ENCODE measurements around the gene C2CD2.

C2CD2 gene

GRCh38 chr21:41880153-41880552 lies 73.7 kb downstream of the C2CD2 start:
- no peak for DNase-seq
- in situ Hi-C loops (cut with HindIII; ENCODE audit: low pct_ligation_motif_present, low pct_unique_long_range_greater_than_20kb, low sequenced_read_pairs), result no loop called here

- DNase-seq, result peak; percentile 69
- in situ Hi-C loops (cut with HindIII; ENCODE audit: low pct_ligation_motif_present, low pct_unique_long_range_greater_than_20kb, low sequenced_read_pairs), result no loop called here
Measured at GRCh38 chr21:41879190-41879998, 74.4 kb downstream of the C2CD2 start, which contains the start of gene PRDM15. PRDM15 (minus strand) TSS chr21:41879344; CDS start chr21:41860363, 18,981 bp downstream.

DNA sequence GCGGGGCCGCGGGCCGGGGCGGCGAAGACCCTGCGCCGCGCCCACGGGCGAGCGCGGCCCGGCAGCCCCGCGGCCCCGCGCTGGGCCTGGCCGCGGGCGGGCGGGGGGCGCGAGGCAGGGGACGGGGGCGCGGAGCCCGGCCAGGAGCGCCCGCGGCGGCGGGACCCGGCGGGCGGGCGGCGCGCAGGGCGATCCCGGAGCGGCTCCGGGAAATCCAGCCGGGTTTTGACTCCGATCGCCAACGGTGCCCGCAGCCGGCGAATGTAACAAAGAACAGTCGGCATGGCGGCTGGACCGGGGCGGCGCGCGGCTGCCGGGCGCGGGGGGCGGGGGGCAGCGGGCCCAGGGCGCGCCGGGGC lies 75.0 kb downstream of the C2CD2 start:
- peak; percentile 75 for DNase-seq

DNA sequence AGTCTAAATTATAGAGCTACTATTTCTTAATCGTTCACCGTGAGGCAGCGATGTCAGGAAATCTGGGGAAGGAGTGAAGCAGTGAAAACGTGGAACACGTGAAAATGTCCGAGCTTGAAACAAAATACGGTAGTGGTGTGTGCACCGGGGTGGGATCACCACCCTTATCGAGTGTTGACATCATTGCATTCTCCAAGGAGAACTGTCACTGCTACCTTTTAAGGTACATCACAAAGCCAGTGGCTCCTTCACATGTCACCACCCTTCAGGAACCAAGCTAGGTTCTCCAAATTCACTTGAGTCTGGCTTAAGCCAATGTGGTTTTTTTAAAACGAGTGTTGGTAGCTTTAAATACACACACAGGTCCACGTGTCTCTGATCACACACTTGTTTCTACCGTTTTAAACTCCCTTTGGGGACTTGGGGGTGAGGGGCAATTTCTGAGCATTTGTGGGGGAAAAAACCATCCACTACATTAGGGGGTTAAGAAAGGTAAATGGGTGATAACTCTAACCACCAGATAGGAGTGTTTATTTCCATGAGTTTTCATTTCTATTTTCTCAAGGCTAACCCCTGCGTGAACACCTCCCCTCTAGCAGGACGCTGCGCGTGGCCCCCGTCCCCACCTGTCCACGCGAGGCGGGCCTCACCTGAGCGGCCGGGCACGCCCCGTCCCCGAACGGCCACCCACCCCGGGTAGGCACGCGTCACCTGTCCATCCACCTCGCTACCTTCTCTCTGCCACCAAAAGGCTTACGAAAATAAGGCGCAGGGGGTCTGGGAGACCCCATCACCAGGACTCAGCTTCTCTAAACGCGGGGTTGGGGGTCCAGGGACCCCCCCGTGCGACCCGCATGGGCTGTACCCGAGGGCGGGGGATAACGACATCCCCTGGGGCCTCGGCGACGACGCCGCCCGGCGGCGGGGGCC lies 75.7 kb downstream of the C2CD2 start:
- in situ Hi-C loops (cut with HindIII; ENCODE audit: low pct_ligation_motif_present, low pct_unique_long_range_greater_than_20kb, low sequenced_read_pairs), result no loop called here
- DNase-seq, result no peak

More for the DNA sequence above, 75.0 kb downstream of the C2CD2 start:
- in situ Hi-C loops (cut with HindIII; ENCODE audit: low pct_ligation_motif_present, low pct_unique_long_range_greater_than_20kb, low sequenced_read_pairs), result no loop called here

GRCh38 chr21:41876928-41877652 lies 76.7 kb downstream of the C2CD2 start:
- in situ Hi-C loops (cut with HindIII; ENCODE audit: low pct_ligation_motif_present, low pct_unique_long_range_greater_than_20kb, low sequenced_read_pairs), result no loop called here
- no peak for DNase-seq

GRCh38 chr21:41876396-41876795 lies 77.4 kb downstream of the C2CD2 start:
- DNase-seq, result no peak
- in situ Hi-C loops (cut with HindIII; ENCODE audit: low pct_ligation_motif_present, low pct_unique_long_range_greater_than_20kb, low sequenced_read_pairs), result no loop called here

GRCh38 chr21:41875086-41875485 lies 78.7 kb downstream of the C2CD2 start:
- in situ Hi-C loops (cut with HindIII; ENCODE audit: low pct_ligation_motif_present, low pct_unique_long_range_greater_than_20kb, low sequenced_read_pairs), result no loop called here
- DNase-seq, result no peak

DNA sequence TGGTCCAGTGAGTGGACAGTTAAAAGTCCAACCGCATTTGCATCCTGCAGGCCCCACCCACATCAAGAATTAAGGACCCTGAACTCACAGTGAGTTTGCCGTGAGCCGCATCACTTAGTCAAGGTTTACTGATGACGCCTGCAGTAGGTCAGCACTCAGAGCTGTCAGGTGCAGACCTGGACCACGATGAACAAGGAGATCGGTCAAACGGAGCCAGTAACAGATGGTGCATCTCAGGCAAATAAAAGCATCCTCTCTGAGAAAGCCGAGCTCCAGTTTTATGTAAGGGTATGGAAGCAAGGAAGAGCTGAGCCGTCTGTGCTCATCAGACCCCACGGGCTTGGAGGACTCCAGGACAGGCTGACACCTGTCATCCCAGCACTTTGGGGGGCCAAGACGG lies 79.2 kb downstream of the C2CD2 start:
- in situ Hi-C loops (cut with HindIII; ENCODE audit: low pct_ligation_motif_present, low pct_unique_long_range_greater_than_20kb, low sequenced_read_pairs), result no loop called here
- DNase-seq, result no peak

DNA sequence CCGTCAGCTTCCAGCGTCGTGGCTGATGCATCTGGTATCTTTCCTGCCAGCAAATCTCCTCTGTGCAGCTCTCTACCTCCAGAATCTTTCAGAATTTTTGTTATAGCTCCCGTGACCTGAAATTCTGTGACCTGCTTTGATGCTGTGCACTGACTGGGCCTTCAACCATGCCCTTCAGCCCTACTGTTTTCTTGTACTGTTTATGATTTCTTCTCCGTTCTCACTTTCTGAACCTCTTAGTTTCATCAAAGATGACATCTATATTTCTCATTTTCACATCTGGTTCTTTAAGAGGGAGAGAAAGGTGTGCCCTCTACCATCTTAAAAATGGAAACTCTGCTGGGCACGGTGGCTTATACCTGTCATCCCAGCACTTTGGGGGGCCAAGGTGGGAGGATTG lies 80.4 kb downstream of the C2CD2 start:
- DNase-seq, result no peak
- in situ Hi-C loops (cut with HindIII; ENCODE audit: low pct_ligation_motif_present, low pct_unique_long_range_greater_than_20kb, low sequenced_read_pairs), result no loop called here

DNA sequence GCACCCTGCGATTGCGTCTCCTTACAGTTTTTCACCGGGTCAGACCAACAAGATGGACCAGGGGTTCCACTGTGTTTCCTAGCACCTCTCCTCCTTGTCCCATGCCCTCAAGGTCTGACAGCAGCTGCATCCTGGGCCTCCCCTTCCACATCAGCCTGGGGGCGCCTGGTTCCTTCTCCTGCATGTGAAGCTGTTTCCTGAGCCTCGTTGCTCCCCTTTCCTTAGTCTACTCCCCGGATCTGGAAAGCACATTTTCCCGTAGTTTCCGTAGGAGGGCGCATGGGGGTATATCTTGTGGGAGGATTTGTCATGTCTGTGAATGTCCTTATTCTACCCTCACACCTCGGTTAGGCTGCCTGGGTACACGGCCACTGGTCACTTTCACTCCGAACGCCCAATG lies 80.8 kb downstream of the C2CD2 start:
- DNase-seq, result no peak
- in situ Hi-C loops (cut with HindIII; ENCODE audit: low pct_ligation_motif_present, low pct_unique_long_range_greater_than_20kb, low sequenced_read_pairs), result no loop called here

- no peak for DNase-seq
- in situ Hi-C loops (cut with HindIII; ENCODE audit: low pct_ligation_motif_present, low pct_unique_long_range_greater_than_20kb, low sequenced_read_pairs), result no loop called here
Measured at GRCh38 chr21:41871293-41872030, 82.4 kb downstream of the C2CD2 start.

- no peak for DNase-seq
- in situ Hi-C loops (cut with HindIII; ENCODE audit: low pct_ligation_motif_present, low pct_unique_long_range_greater_than_20kb, low sequenced_read_pairs), result no loop called here
Measured at GRCh38 chr21:41869771-41870170, 84.0 kb downstream of the C2CD2 start.

- in situ Hi-C loops (cut with HindIII; ENCODE audit: low pct_ligation_motif_present, low pct_unique_long_range_greater_than_20kb, low sequenced_read_pairs), result no loop called here
- no peak for DNase-seq
Measured at GRCh38 chr21:41868062-41868710, 85.6 kb downstream of the C2CD2 start.

- in situ Hi-C loops (cut with HindIII; ENCODE audit: low pct_ligation_motif_present, low pct_unique_long_range_greater_than_20kb, low sequenced_read_pairs), result no loop called here
Measured at GRCh38 chr21:41867313-41867712, 86.5 kb downstream of the C2CD2 start.

GRCh38 chr21:41866274-41866809 lies 87.5 kb downstream of the C2CD2 start:
- no peak for DNase-seq
- in situ Hi-C loops (cut with HindIII; ENCODE audit: low pct_ligation_motif_present, low pct_unique_long_range_greater_than_20kb, low sequenced_read_pairs), result no loop called here

More at GRCh38 chr21:41867313-41867712, 86.5 kb downstream of the C2CD2 start:
- no peak for DNase-seq

GRCh38 chr21:41865002-41865777 lies 88.6 kb downstream of the C2CD2 start:
- DNase-seq, result no peak
- in situ Hi-C loops (cut with HindIII; ENCODE audit: low pct_ligation_motif_present, low pct_unique_long_range_greater_than_20kb, low sequenced_read_pairs), result no loop called here

Data from ACHN (cell line).